ENCODE data around the gene ART3. TPM values are rescaled to one million over a fixed set of nuclear protein-coding genes. Genes with fewer than 3 reads are reported as not detected.
A peak's percentile ranks its signal among the peaks of the same experiment; 100 is the strongest.

ART3 gene
- total and polyA plus RNA-seq, 9 of the 15 experiments (the other 6 are each of a cell fraction or from before 2014, with no cell fraction given) = 0.69 to 1.4 (median 1.1) TPM; not detected in 1

GRCh38 chr4:76087007-76087769 lies 12.7 kb downstream of the ART3 start (continued):
- TF ChIP-seq ZNF512 (tag; IDR thresholded peaks at IDR 0.05) = no peak
- TF ChIP-seq ZNF583 (CRISPR knock-in tag; IDR thresholded peaks at IDR 0.05) = no peak
- TF ChIP-seq SMARCB1 (IDR thresholded peaks at IDR 0.05; ENCODE audit: insufficient read length, low read depth) = no peak
- TF ChIP-seq OTX1 (CRISPR knock-in tag; IDR thresholded peaks at IDR 0.05) = no peak
- no peak for TF ChIP-seq E2F3 (CRISPR knock-in tag; IDR thresholded peaks at IDR 0.05)
- no peak for TF ChIP-seq ZNF778 (CRISPR knock-in tag; IDR thresholded peaks at IDR 0.05)
- TF ChIP-seq ZNF398 (CRISPR knock-in tag; IDR thresholded peaks at IDR 0.05) = no peak
- TF ChIP-seq NFIC (IDR thresholded peaks at IDR 0.05) = no peak
- no peak for TF ChIP-seq HNRNPK (IDR thresholded peaks at IDR 0.05; ENCODE audit: low read depth, low read length, poor library complexity, severe bottlenecking)
- TF ChIP-seq BRCA1 (IDR thresholded peaks at IDR 0.05) = no peak
- no peak for TF ChIP-seq BRCA1 (CRISPR knock-in tag; IDR thresholded peaks at IDR 0.05)
- no peak for TF ChIP-seq GATAD2A (IDR thresholded peaks at IDR 0.05)
- TF ChIP-seq CTCF (IDR thresholded peaks at IDR 0.05 in 2 of 3, conservative IDR thresholded peaks at IDR 0.05 in 1 of 3; ENCODE audit: insufficient read depth in 2 of 3, low read depth in 1 of 3, low read length in 3 of 3) = peak; percentile 79 to 88 (median 82)
- no peak for TF ChIP-seq ZNF324 (CRISPR knock-in tag; IDR thresholded peaks at IDR 0.05)
- TF ChIP-seq IRF1 (CRISPR knock-in tag; IDR thresholded peaks at IDR 0.05; ENCODE audit: borderline replicate concordance) = no peak
- TF ChIP-seq ZNF175 (CRISPR knock-in tag; IDR thresholded peaks at IDR 0.05; ENCODE audit: low read depth) = no peak
- TF ChIP-seq RAD51 (IDR thresholded peaks at IDR 0.05; ENCODE audit: borderline replicate concordance, low read depth) = no peak
- TF ChIP-seq NEUROD1 (IDR thresholded peaks at IDR 0.05; ENCODE audit: borderline replicate concordance, low read depth, low read length, partially characterized antibody) = peak; percentile 6
- TF ChIP-seq ZBTB17 (CRISPR knock-in tag; IDR thresholded peaks at IDR 0.05) = no peak
- no peak for TF ChIP-seq PHF21A (IDR thresholded peaks at IDR 0.05; ENCODE audit: borderline replicate concordance, low read depth)
- TF ChIP-seq ZNF449 (CRISPR knock-in tag; IDR thresholded peaks at IDR 0.05) = no peak
